ENCODE data around the gene LIPI. TPM values are rescaled to one million over a fixed set of nuclear protein-coding genes. Genes with fewer than 3 reads are reported as not detected.

Gene LIPI
- total RNA-seq (not detected in 2 replicates), polyA plus RNA-seq (not detected in 2 replicates)

DNA sequence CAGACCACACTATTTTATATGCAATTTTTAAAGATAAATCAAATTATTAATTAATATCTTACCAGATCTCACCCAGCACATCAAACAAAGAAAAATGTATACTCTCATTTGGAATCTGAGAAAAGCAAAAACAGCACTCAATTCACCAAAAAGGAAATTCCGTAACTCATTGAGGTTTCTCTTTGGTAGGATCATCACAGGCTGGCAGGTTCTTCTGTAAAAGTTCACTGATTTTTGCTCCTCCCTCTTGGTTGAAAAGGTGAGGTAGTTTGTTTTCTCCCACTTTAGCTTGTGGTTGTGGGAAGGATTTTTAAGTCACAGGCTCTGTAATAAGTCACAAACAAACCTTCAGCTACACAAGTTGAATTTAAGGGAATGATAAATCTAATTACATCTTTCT, at the start of gene LIPI:
TSS of gene LIPI (minus strand) at position 218 of the 400 bp plus-strand sequence. CDS start at position 108, 110 bp downstream.
- H3K9me2 ChIP-seq (replicated peaks; ENCODE audit: insufficient read depth), result no peaks in the 10 kb centered on the region
- peaks cover 4% of the 10 kb centered on the region for H3K27me3 ChIP-seq
- H3K4me1 ChIP-seq (ENCODE audit: insufficient read depth), result no peaks in the 10 kb centered on the region
- no peak within 1 kb of the TSS for H3K4me2 ChIP-seq
- H3K4me3 ChIP-seq, result no peak within 1 kb of the TSS
- TF ChIP-seq, protein P1, sequence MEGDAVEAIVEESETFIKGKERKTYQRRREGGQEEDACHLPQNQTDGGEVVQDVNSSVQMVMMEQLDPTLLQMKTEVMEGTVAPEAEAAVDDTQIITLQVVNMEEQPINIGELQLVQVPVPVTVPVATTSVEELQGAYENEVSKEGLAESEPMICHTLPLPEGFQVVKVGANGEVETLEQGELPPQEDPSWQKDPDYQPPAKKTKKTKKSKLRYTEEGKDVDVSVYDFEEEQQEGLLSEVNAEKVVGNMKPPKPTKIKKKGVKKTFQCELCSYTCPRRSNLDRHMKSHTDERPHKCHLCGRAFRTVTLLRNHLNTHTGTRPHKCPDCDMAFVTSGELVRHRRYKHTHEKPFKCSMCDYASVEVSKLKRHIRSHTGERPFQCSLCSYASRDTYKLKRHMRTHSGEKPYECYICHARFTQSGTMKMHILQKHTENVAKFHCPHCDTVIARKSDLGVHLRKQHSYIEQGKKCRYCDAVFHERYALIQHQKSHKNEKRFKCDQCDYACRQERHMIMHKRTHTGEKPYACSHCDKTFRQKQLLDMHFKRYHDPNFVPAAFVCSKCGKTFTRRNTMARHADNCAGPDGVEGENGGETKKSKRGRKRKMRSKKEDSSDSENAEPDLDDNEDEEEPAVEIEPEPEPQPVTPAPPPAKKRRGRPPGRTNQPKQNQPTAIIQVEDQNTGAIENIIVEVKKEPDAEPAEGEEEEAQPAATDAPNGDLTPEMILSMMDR (IDR thresholded peaks at IDR 0.05; ENCODE audit: poor library complexity), result no peak
- no peak for TF ChIP-seq EZH2phosphoT487 (IDR thresholded peaks at IDR 0.05; ENCODE audit: low read depth, severe bottlenecking, unreplicated experiment)
- TF ChIP-seq EZH2 (IDR thresholded peaks at IDR 0.05; ENCODE audit: borderline replicate concordance), result no peak
- H2AFZ ChIP-seq, result no peak within 1 kb of the TSS
- no peaks in the 10 kb centered on the region for H3K36me3 ChIP-seq (replicated peaks; ENCODE audit: insufficient read depth, low read depth)
- H3K79me2 ChIP-seq, result no peaks in the 10 kb centered on the region
- DNase-seq (ENCODE audit: low spot score), result no peak
- no peaks in the 10 kb centered on the region for H3K9me3 ChIP-seq (ENCODE audit: low read depth)
- H3K27ac ChIP-seq, result no peak within 1 kb of the TSS
- WGBS (ENCODE audit: low lambda C conversion rate, missing lambda C conversion rate), result 96% methylated on average over 1 of the region's 1 CpG
- no peaks in the 10 kb centered on the region for H4K20me1 ChIP-seq (ENCODE audit: insufficient read depth, poor library complexity, severe bottlenecking)

DNA sequence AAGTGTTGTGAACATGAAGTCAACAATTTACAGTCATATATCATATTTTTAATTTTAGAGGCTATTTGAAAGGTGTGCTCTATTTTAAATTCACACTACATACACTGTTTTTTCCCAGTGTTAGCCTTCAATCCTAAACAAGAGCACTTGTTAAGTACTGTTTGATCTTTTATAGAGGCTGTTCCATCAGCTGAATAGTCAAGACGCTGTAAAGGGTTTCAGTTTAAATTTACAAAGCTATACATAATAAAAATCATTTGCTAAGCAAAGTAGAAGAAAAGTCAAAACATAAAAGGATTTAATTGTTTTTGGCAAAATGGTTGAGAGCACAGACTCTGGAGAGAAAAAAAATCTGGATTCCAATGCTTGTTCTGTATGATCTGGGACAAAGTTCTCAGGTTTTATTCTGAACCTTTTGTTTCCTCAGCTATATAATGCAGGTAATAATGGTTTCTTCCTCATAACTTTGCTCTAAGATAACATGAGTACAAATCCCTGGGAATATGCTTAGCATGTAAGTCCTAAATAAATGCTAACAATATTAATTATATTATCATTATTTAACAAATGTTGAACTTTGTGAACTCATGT, 49.5 kb upstream of the LIPI start:
- Histone ChIP-seq H3K27ac (peak overlapping the region; percentile 43), H3K9me2 (replicated peaks; ENCODE audit: insufficient read depth) (no peaks in the 10 kb centered on the region), H3K36me3 (replicated peaks; ENCODE audit: insufficient read depth, low read depth) (no peaks in the 10 kb centered on the region), H3K4me2 (peak overlapping the region; percentile 55), H3K4me1 (ENCODE audit: insufficient read depth) (peaks cover 8% of the 10 kb centered on the region), H3K27me3 (no peaks in the 10 kb centered on the region), H3K79me2 (no peaks in the 10 kb centered on the region), H3K4me3 (no peak overlapping the region), H2AFZ (no peak overlapping the region), H3K9me3 (ENCODE audit: low read depth) (no peaks in the 10 kb centered on the region), H4K20me1 (ENCODE audit: insufficient read depth, poor library complexity, severe bottlenecking) (no peaks in the 10 kb centered on the region)
- TF ChIP-seq EZH2 (IDR thresholded peaks at IDR 0.05; ENCODE audit: borderline replicate concordance) (no peak), EZH2phosphoT487 (IDR thresholded peaks at IDR 0.05; ENCODE audit: low read depth, severe bottlenecking, unreplicated experiment) (no peak)
- TF ChIP-seq, protein P1 (IDR thresholded peaks at IDR 0.05; ENCODE audit: poor library complexity), result no peak
- DNase-seq (ENCODE audit: low spot score), result no peak
- 30% methylated on average over 1 of the region's 1 CpG for WGBS (ENCODE audit: low lambda C conversion rate, missing lambda C conversion rate)

DNA sequence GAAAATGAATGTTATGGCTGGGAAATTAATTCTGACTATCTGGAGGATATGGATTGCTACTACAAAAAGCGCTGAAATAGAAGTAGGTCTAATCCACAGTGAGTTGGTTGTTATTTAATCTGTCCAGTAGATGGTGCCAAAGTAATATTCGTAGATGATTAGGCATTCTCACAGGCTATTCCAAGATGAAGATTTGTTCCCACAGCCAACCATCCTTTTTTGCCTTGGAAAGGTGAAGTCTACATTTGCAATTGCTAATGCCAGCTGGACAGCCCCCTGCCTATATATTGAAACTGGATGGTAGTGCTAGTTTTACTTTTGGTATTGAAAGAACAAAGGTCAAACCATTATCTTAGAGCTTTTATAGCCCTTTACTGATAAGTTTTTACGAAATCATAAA, 49.0 kb upstream of the LIPI start:
- Histone ChIP-seq H3K79me2 (no peaks in the 10 kb centered on the region), H3K4me2 (peak overlapping the region; percentile 55), H3K36me3 (replicated peaks; ENCODE audit: insufficient read depth, low read depth) (no peaks in the 10 kb centered on the region), H4K20me1 (ENCODE audit: insufficient read depth, poor library complexity, severe bottlenecking) (no peaks in the 10 kb centered on the region), H3K4me3 (no peak overlapping the region), H3K9me2 (replicated peaks; ENCODE audit: insufficient read depth) (no peaks in the 10 kb centered on the region), H3K9me3 (ENCODE audit: low read depth) (no peaks in the 10 kb centered on the region), H3K27ac (peak overlapping the region; percentile 17), H2AFZ (peak overlapping the region; percentile 32), H3K4me1 (ENCODE audit: insufficient read depth) (peaks cover 8% of the 10 kb centered on the region), H3K27me3 (no peaks in the 10 kb centered on the region)
- TF ChIP-seq, protein P1 (IDR thresholded peaks at IDR 0.05; ENCODE audit: poor library complexity), result peak; percentile 64
- TF ChIP-seq EZH2 (IDR thresholded peaks at IDR 0.05; ENCODE audit: borderline replicate concordance), result no peak
- WGBS (ENCODE audit: low lambda C conversion rate, missing lambda C conversion rate), result 31% methylated on average over 3 of the region's 3 CpGs
- DNase-seq (ENCODE audit: low spot score), result peak; percentile 73
